GM19035 (cell line): ENCODE results near the gene ERC2.
A peak's percentile ranks its signal among the peaks of the same experiment; 100 is the strongest.

Experiments used
- ATAC-seq: cut with Tn5 transposase; IDR thresholded peaks from one replicate; pipeline ENCODE4 v1.9.1; 2021; ENCODE audit not compliant: unreplicated experiment

The ERC2 gene

DNA sequence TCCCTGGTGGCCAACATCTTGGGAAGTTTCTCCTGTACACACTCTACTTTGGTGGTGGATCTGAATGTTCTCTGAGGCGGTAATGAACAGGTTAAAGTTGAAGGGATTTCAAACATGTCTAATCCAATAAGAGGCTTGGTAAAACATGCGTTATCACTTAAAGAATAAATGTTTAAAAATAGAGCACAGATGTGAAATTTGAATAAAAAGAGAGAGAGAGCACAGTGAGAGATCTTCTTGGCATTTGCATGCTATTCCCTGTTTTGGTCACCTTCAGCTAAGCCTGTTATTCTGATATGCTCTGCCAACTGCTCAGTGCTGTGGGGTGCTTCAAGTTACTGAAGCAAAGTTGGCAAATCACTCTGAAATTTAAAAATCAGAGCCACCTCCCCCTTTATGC is 743.4 kb downstream of the ERC2 start:
- ATAC-seq, result peak; percentile 73

DNA sequence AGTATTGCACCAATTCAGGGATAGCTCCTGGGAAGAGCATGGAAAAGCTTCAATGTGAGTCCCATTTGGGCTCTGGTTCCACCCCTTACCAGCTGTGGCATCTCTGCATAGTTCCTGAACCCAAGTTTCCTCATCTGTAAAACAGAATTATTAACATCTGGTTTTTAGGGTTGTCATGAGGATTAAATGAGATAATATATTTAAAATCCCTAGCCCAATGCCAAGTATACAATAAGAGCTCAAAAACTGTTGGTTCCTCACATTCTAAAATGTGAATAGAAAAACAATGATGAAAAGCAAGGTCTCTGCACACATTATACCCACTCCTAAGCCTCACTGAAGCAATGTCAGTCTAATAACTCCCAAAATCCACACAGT is 743.9 kb downstream of the ERC2 start:
- no peak for ATAC-seq

DNA sequence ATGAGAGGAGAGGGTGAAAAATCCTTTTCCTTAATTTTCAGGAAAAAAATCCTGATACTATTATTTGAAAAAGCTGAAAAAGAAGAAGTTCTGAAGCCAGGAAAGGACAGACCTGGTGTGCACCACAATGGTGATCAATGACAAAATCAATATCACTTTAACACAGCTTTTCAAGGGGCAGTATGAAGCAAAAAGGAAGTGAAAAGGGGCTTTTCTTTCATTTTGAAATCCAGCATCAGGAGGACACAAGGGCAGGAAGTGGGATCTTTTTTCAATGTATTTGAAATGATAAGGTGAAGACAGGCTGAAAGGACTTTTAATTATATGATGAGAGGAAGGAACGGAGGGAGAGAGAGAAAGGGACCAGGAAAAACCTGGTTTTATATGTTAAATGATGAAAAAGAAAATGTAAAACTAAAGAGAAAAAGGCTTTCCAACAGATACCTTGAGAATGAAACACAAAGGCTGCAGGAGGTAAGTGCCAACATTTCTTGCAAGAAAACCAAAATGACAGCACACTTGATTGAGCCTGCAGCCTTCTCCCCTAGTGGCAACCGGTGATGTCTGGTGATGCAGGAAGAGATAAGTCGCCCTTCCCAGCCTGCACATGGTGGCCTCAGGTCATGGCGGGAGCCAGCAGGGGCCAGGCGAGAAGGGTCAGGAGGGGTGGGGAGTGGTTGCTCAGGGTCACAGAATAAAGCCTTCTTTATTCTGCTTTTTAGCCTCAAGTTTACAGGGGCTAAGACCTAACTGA is 744.4 kb downstream of the ERC2 start:
- no peak for ATAC-seq

DNA sequence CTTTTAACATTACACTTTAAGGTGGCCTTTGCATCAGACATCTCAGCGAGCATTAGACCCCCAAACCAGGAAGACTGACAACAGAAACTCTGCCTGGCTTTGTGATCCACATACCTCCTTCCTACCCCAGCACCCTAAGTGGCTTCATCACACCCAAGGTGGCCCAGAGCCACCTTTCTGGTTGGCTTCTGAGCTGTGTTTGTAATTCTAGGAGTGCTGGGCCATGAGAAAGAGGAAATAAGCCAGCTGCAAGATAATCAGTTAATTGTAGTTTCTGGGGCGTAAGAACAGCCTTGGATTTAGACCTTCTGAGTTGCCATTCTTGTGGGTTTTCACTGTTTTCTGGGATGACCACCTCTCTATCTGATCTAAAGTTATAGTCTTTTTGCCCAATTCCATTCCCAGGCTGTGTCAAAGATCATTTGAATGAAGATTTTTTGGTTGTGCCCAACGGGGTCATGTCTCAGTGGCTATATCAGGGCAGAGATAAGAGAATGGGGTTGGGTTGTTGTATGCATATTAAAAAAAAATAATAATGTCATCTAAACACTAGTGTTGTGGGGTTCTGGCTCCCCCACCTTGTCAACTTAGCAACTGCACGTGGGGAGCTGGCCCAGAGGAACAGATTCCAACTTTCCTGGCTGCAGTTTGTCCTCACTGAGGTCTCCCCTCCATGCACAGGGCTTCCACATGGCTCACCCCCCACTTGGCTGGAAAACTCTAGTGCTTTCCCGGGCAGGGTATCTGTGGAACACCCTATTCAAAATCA is 746.4 kb downstream of the ERC2 start:
- ATAC-seq, result no peak

DNA sequence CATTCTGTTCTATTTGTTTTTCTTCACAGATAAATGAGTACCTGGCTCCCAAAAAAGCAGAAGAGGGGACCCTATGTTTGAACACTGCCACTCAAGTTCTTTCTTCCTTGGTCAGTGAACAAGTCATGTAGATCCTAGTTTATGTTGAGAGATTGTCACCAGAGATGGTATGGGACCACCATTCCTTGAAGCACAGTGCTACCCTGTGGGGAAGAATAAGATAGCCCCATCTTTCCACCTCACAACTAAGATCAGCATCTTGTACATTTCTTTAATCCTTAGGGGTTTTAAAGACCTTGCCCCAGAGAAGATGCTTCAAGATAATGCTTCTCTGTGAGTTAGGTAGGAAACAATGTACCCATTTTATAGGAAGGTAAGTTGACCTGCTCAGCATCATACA is 747.7 kb downstream of the ERC2 start:
- ATAC-seq, result no peak

DNA sequence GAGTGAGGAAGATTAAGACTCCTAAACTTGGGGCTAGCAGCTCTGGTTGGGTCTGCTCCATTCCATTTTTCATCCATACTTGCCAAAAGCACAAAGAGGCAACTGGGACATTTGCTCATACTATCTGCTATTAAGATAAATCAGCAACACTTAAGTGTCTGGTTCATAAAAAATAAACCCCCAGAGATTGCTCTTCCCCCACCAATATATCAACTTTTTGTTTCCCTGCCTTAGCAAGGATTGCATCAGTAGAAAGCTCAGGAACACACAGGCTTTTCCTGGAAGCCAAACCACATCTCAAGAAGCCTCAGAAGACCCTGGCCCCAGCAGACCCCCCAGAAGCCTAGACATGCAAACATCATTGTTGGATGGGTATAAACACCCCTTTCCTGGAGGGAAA is 748.8 kb downstream of the ERC2 start:
- ATAC-seq, result no peak

DNA sequence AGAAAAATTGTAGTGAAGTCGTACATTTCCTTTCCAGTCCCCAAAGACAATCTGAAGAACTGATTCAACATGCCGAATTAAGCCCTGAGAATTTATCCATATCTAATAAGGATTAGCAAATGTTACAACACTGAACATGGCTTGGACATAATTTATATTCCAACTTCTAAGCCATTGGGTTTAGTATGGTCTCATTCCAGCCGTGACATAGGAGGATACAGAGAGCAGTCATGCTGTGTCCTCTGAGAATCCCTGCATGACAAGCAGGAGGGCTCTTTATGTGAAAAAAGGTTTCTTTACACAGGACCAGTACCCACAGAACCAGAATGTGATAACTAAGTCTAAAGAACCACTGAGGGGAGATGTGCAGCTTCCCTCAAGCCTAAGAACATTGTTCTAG is 749.3 kb downstream of the ERC2 start:
- ATAC-seq, result no peak

DNA sequence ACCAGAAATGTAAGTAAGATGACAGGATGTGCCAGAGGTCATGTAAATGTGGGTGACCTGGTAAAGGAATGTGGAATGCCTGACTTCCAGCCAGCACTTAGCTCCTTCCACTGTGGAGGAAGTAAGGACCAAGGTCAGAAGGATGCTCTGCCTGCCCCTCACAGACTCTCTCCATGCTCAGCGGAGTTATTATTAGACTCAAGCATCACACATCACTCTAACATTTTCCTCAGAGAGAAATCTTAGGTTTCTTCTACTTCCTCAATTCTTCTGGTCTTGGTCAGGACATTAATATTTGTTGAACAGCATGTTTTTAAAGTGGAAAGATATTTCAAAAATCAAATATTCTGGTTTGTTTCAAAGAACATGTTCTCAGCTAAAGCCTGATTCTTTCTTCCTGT is 749.7 kb downstream of the ERC2 start:
- ATAC-seq, result no peak

DNA sequence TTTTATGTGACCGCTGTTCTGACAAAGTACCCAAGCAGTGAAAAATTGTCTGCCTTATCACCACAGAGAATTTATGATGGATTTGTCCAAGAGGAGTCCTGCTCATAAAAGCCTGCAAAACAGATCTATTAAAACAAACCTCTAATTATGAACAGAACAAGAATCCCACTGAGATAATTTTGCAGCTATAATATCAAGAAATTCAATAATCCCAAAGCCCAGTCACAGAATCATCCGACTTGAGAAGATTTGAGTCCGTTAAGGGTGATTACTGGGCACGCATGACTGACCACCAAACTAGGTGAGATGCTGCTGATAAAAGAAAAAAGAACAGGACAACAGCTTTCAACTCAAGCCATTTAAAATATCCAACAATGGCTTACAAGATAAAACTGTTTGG is 750.2 kb downstream of the ERC2 start:
- ATAC-seq, result no peak

DNA sequence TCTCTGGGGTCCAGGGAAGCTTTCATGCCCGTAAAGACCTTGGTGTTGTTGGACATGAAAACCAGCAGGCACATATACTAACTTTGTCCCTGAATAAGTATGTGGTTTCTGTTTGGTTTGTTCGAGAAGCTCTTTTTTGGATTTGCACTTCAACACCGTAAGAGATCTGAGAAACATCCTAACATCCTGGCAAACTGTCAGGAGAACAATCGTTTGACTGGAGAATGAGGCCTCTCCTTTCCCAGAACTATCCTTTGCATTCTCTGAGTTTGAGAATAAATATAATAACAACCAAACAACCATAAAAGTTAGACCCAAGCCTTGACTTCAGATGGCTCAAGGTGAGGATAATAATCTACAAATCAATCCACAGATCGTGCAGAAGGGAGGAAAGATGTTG is 750.8 kb downstream of the ERC2 start:
- ATAC-seq, result no peak

DNA sequence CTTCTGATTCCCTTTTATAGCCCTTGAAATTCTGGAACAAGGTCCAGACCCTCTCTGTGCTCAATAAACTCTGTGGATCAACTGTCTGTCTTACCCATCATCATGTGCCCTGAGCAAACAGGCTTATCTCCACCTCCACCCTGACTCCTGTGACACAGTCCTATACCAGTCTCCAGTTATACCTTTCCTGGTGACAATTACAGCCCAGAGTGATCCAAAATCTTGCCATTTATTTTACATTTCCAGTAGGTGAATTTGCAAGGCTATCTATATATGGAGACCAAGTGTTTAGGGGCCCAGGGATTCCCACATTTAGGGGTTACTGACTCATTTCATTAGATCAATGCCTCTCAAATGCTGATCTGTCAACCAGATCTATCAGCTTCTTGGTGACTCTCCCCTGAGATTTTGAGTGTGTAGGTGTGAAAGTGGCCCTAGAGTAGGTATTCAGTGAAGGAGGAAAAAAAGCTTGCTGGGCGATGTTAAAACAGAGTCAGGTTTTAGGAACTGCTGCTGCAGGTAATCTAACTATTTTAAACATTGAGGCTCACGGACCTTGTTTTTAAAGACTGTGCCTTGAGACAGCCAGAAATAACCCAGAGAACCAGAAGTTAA is 751.5 kb downstream of the ERC2 start:
- ATAC-seq, result no peak

DNA sequence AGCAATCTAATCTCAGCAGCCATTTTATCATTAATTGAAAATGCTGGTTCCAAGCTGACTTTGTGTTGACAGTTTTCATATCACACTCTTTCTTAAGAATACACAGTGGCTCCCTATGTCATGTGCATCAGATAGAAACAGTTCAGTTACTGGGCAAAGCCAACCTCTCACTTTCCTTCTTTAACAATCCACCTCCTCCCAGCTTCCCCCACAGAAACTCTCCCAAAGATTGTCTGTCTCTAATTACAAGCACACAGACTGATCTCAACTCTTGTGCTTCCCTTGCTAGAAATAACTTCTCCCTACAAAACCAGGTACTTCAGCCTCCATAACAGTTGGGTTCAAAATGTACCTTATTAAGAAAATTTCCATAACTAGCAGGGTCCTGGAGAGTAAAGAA is 752.2 kb downstream of the ERC2 start:
- no peak for ATAC-seq

DNA sequence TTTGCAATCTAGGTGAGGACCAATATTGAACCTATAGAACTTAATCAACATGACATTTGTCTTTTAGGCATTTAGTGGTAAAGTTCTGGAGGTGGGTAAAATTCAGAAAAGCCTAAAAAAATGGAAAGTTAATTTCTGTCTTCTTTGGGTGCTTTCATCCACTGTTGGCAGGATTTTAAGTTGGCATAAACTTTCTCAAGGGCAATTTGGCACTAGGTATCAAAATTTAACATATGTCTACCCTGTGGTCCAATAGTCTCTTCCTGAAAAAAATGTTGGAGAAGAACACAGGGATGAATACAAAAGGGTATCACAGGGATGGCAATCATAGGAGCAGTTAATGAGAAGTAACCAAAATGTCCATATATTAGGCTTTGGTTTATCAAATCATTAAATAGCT is 754.2 kb downstream of the ERC2 start:
- no peak for ATAC-seq

DNA sequence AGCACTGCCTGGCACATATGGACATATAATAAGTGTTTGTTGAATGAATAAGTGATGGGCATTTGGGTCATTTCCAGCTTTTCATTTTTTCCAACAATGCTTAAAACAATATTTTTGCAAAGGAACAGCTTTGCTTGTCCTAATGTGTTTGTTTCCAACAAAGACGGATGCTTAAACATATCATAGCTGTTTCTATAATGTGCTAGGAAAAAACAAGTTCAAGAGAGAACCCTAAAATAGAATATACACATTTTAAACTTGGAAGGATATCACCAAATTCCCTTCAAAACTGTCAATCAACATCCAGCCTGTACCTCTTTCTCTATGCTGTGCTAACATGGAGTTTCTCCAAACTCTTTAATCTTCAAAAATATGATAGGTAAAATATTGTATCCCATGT is 756.6 kb downstream of the ERC2 start:
- no peak for ATAC-seq

DNA sequence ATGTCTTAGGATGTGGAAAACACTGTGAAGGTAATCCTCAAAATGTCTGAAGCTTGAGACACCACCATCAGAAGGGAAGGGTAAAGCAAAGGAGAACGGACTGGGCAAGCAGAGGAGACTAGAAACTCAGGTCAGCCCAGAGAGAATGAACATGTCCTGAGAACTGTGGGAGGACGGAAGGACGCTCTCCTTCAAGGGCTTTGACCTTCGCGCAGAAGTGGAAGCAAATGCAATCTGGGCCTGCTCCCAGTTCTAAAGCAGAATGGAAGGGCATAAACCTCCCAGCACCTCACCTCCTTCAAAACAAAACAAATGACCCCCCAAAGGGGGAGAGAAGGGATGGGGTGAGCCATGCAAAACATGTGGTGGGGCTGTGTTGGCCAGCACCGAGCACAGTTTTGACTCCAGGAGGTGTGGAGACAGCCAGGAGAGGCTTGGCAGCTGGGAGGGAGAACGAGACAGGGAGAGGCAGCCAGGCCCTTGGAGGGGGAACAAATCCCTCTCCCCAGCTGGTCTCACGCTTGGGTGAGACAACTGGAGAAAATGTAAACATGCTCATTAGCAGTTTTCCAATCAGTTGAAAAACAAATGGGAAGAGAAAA is 758.8 kb downstream of the ERC2 start:
- no peak for ATAC-seq

DNA sequence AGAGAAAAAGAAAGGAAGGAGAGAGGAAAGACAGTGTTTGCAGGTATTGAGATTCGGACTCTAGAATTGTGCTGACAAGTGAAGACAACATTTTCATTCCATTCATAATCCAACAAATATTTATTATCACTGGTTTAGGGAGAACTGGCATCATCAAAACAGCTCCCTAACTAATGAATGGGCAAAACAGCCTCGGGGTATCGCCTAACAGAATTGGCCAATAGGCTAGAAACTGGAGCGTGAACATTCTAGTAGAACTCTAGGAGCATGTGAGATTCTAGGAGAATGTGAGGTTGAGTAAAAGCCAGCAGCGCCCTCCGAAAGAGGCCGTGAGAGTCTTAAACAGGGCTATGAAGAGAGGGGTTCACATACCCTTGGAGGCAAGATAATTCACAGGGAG is 759.3 kb downstream of the ERC2 start:
- no peak for ATAC-seq

DNA sequence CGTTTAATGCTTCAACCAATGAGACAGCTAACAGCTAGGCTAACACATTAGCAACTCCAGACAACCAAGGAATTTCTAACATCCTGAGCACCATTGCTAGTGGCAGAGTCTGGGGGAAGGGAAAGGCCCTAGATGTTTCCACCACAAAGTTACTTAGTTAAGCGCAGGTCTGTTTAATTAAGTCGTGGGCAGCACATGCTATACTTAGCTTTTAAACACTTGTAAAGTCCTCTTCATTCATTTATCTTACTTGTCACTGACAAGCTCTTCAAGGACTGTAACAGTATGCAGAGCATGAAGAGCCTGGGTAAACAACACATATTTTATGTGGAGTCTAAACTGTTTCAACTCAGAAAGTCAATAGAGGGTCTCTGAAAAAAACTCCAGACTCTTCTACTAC is 760.0 kb downstream of the ERC2 start:
- ATAC-seq, result no peak

DNA sequence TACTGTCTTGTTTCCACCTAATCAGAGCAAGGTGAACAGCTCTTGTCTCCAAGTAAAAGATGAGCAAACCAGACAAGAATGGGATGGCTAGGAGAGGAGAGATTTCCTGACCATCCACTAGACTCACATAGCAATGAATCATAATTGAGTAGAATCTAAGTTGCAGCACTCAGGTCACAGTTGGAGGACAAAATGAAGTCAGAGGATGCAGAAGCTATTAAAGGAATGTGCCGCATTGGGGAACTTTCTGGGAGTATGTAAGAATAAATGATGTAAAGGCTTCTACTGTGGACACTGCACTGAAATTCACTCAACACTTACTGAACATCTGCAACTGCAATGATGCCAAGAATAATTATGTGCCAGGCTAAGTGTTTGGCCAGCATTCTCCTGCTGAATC is 763.7 kb downstream of the ERC2 start:
- ATAC-seq, result no peak

DNA sequence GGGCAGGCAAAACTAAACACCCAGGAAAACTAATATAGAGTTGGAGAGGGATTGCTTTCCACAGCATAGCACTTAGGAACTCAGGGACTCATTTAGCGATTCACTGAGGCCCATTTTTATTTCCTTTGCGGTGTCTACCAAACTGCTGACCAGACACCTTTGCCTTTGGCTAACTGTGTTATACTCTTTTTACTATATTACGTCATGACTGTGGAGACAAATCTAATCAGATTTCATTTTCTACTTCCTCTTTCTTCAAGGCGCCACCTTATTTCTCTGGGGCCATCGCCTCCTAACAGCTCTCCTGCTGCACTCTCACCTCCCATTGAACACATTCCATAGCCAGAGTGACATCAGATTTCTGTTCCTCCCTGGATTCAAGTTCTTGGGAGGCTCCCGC is 765.4 kb downstream of the ERC2 start:
- no peak for ATAC-seq

DNA sequence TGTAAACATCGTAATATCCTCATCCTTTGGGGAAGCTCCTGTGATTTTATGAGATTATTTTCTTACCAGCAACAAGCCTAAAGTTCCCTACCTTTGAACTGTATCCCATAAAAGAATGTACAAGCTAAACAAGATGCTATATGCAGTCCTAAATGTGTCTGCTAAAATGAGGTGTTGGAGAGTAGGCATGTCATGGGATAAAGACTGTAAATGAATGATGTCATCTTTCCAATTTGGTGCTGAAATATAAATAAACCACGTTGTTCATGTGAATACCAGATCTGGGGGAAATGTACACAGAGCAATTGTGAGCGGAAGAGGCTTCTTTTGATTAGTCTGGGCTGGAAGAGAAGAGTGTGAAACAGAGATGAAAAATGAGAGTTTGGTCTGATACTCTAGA is 766.3 kb downstream of the ERC2 start:
- ATAC-seq, result no peak

DNA sequence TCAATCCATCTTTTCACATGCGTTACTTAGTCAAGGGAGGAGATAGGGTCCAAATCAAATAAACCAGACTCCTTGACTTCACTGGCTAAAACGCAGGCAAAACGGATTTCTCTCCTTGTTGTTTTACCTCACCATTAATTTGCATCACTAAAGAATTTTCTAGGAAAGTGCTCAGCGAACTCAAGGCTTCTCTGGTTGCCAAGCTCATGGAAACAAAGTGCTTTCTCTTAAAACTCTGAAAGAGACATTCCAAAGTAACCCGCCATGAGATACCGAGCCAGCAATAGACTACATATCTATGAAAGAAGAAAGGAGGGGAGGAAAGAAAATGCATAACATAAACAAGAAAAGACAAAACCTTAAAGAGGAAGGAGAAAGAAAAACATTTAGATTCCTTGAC is 769.4 kb downstream of the ERC2 start:
- no peak for ATAC-seq
